Natural killer cell (primary cell): ENCODE data around the gene SIRPD. TPM values are rescaled to one million over a fixed set of nuclear protein-coding genes. Genes with fewer than 3 reads are reported as not detected.

Source experiments
- ATAC-seq, 3 donors: fragments of 150-1000 bp in 2 of 3; fragments of 200-7000 bp in 1 of 3; cut with Tn5 transposase; 1 replicate in 1 of 3; 2 replicates in 2 of 3; pipeline ENCODE4 v1.10.0; 2021; ENCODE audit warnings: mild to moderate bottlenecking in 2 of 3, moderate library complexity in 2 of 3
- DNase-seq, 2 donors: peaks; one replicate each; pipeline versions ENCODE4 v3.0.0 to v3.0.0-alpha.2; 2013 to 2021; ENCODE audit warnings: mixed read lengths in 1 of 2
- H3K27ac ChIP-seq: one replicate; pipeline ENCODE4 v1.5.1; 2013; ENCODE audit warnings: mild to moderate bottlenecking, low read length
- H3K27me3 ChIP-seq: one replicate; pipeline ENCODE4 v1.6.1; 2013; ENCODE audit warnings: low read length; ENCODE audit not compliant: control insufficient read depth, insufficient read depth
- H3K36me3 ChIP-seq: one replicate; pipeline ENCODE4 v1.6.1; 2013; ENCODE audit warnings: low read length; ENCODE audit not compliant: control insufficient read depth, insufficient read depth
- H3K4me1 ChIP-seq: one replicate; pipeline ENCODE4 v1.6.1; 2013; ENCODE audit warnings: low read length; ENCODE audit not compliant: control insufficient read depth, insufficient read depth
- H3K4me3 ChIP-seq: one replicate; pipeline ENCODE4 v1.5.1; 2013; ENCODE audit warnings: low read length
- H3K9me3 ChIP-seq: one replicate; pipeline ENCODE4 v1.6.1; 2013; ENCODE audit warnings: low read length; ENCODE audit not compliant: control insufficient read depth, insufficient read depth
- H3K27ac Mint-ChIP-seq, 2 donors: one replicate each; pipeline ENCODE4 v1.8.0; 2022; ENCODE audit warnings: mild to moderate bottlenecking in 2 of 2, mixed read lengths in 2 of 2, moderate library complexity in 1 of 2
- H3K27me3 Mint-ChIP-seq, 2 donors: one replicate each; pipeline ENCODE4 v1.8.0; 2022; ENCODE audit warnings: low read depth in 2 of 2, mixed read lengths in 2 of 2
- H3K36me3 Mint-ChIP-seq: one replicate; pipeline ENCODE4 v1.8.0; 2022; ENCODE audit warnings: mixed read lengths
- H3K4me1 Mint-ChIP-seq, 2 donors: one replicate each; pipeline ENCODE4 v1.8.0; 2022; ENCODE audit warnings: mixed read lengths in 2 of 2
- H3K4me3 Mint-ChIP-seq: one replicate; pipeline ENCODE4 v1.8.0; 2022; ENCODE audit warnings: mild to moderate bottlenecking, moderate library complexity, mixed read lengths
- H3K9me3 Mint-ChIP-seq, 2 donors: one replicate each; pipeline ENCODE4 v1.8.0; 2022; ENCODE audit warnings: mixed read lengths in 2 of 2
- CTCF ChIP-seq: fragments of 200-600 bp; IDR thresholded peaks from one replicate; pipeline ENCODE4 v1.8.0; 2022; ENCODE audit warnings: antibody characterized with exemption
- WGBS: methylation state at CpG from one replicate; pipeline ENCODE4 v1.1.7; 2013; ENCODE audit warnings: missing lambda C conversion rate; ENCODE audit not compliant: insufficient coverage; 5-methylcytosine and 5-hydroxymethylcytosine counted together
- intact Hi-C: fragments of 100-400 bp; cut with micrococcal nuclease; formaldehyde crosslinking; loops from one replicate; pipeline ENCODE4 v1.14.2; 2022
- total RNA-seq, 4 donors: library from RNA; stranded (reverse); fragments of 120-200 nt in 1 of 4; gene quantifications; one replicate each; pipeline versions ENCODE4 v1.2.3 to v1.2.4, GENCODE V29; 2013 to 2022

Gene SIRPD
- total RNA-seq, 3 donors from 2014 or later (not counting 1 experiment from before 2014, with no cell fraction given) = not detected

GRCh38 chr20:1507276-1507675 is 50.2 kb downstream of the SIRPD start:
- no peak for DNase-seq
- intact Hi-C loops = no loop called here
- no peaks in the 10 kb centered on the region for H3K36me3 ChIP-seq
- H3K27ac Mint-ChIP-seq = no peak overlapping the region
- no peaks in the 10 kb centered on the region for H3K9me3 Mint-ChIP-seq
- H3K4me3 Mint-ChIP-seq = no peak overlapping the region
- H3K4me1 ChIP-seq = no peaks in the 10 kb centered on the region
- H3K27ac ChIP-seq = no peak overlapping the region
- peaks cover 4 to 6% of the 10 kb centered on the region in 2 donors for H3K4me1 Mint-ChIP-seq
- peaks cover 28 to 61% of the 10 kb centered on the region in 2 donors for H3K27me3 Mint-ChIP-seq
- H3K9me3 ChIP-seq = no peaks in the 10 kb centered on the region
- H3K27me3 ChIP-seq = peaks cover 2% of the 10 kb centered on the region
- H3K36me3 Mint-ChIP-seq = peaks cover 10% of the 10 kb centered on the region
- H3K4me3 ChIP-seq = no peak overlapping the region
- 80% methylated on average over 3 of the region's 3 CpGs for WGBS
- no peak for TF ChIP-seq CTCF
- ATAC-seq = no peak

- DNase-seq = no peak
- H3K4me3 Mint-ChIP-seq = no peak overlapping the region
- H3K36me3 Mint-ChIP-seq = peaks cover 10% of the 10 kb centered on the region
- peaks cover 2% of the 10 kb centered on the region for H3K27me3 ChIP-seq
- intact Hi-C loops = no loop called here
- no peak for ATAC-seq
- H3K4me1 ChIP-seq = no peaks in the 10 kb centered on the region
- no CpG with 5 or more reads among the region's 1 CpG for WGBS
- H3K27ac Mint-ChIP-seq = no peak overlapping the region
- H3K36me3 ChIP-seq = no peaks in the 10 kb centered on the region
- no peaks in the 10 kb centered on the region for H3K9me3 ChIP-seq
- H3K4me1 Mint-ChIP-seq = peaks cover 4 to 6% of the 10 kb centered on the region in 2 donors
- TF ChIP-seq CTCF = no peak
- H3K27ac ChIP-seq = no peak overlapping the region
- no peaks in the 10 kb centered on the region for H3K9me3 Mint-ChIP-seq
- peaks cover 20 to 61% of the 10 kb centered on the region in 2 donors for H3K27me3 Mint-ChIP-seq
- H3K4me3 ChIP-seq = no peak overlapping the region
Observed at GRCh38 chr20:1505871-1506270, 51.6 kb downstream of the SIRPD start.

- no peak for ATAC-seq
- Mint-ChIP-seq H3K4me1 (peaks cover 4 to 6% of the 10 kb centered on the region in 2 donors), H3K4me3 (no peak overlapping the region), H3K36me3 (peaks cover 10% of the 10 kb centered on the region), H3K9me3 (no peaks in the 10 kb centered on the region), H3K27ac (no peak overlapping the region), H3K27me3 (peaks cover 22 to 64% of the 10 kb centered on the region in 2 donors)
- Histone ChIP-seq H3K4me3 (no peak overlapping the region), H3K36me3 (no peaks in the 10 kb centered on the region), H3K4me1 (no peaks in the 10 kb centered on the region), H3K27me3 (peaks cover 2% of the 10 kb centered on the region), H3K9me3 (no peaks in the 10 kb centered on the region), H3K27ac (no peak overlapping the region)
- DNase-seq = no peak
- no peak for TF ChIP-seq CTCF
- intact Hi-C loops = no loop called here
- WGBS = 93% methylated on average over 3 of the region's 3 CpGs
Observed at GRCh38 chr20:1505361-1505760, 52.1 kb downstream of the SIRPD start.

GRCh38 chr20:1503564-1504227 is 53.8 kb downstream of the SIRPD start:
- peaks cover 28 to 74% of the 10 kb centered on the region in 2 donors for H3K27me3 Mint-ChIP-seq
- intact Hi-C loops = no loop called here
- no peak overlapping the region for H3K4me3 Mint-ChIP-seq

More at GRCh38 chr20:1503564-1504227, 53.8 kb downstream of the SIRPD start:
- peaks cover 4 to 6% of the 10 kb centered on the region in 2 donors for H3K4me1 Mint-ChIP-seq
- TF ChIP-seq CTCF = peak; percentile 87
- no peaks in the 10 kb centered on the region for H3K36me3 ChIP-seq
- peaks cover 10% of the 10 kb centered on the region for H3K36me3 Mint-ChIP-seq
- H3K27ac ChIP-seq = no peak overlapping the region
- peak overlapping the region in 1 of 2 donors; percentile 3 for H3K27ac Mint-ChIP-seq
- H3K4me1 ChIP-seq = no peaks in the 10 kb centered on the region
- DNase-seq (peak; percentile 52 to 91), ATAC-seq (peak; percentile 99 to 100 (median 99))
- no peak overlapping the region for H3K4me3 ChIP-seq
- 3% methylated on average over 8 of the region's 8 CpGs for WGBS
- H3K27me3 ChIP-seq = peaks cover 9% of the 10 kb centered on the region
- no peaks in the 10 kb centered on the region for H3K9me3 ChIP-seq
- no peaks in the 10 kb centered on the region for H3K9me3 Mint-ChIP-seq
